Neural crest cell (in vitro differentiated cells): ENCODE measurements around the gene ROBO4. TPM values are rescaled to one million over a fixed set of nuclear protein-coding genes. Genes with fewer than 3 reads are reported as not detected.

ENCODE experiments used
- DNase-seq: peaks from one replicate; pipeline ENCODE4 v3.0.0; 2021; ENCODE audit warnings: low read depth, mixed read lengths, low spot score
- H3K27ac Mint-ChIP-seq: one replicate; pipeline ENCODE4 v1.8.0; 2021; ENCODE audit warnings: mild to moderate bottlenecking, mixed read lengths; ENCODE audit not compliant: unreplicated experiment
- H3K27me3 Mint-ChIP-seq: 2 replicates; pipeline ENCODE4 v1.8.0; 2021; ENCODE audit warnings: low read depth, mild to moderate bottlenecking, mixed read lengths
- H3K36me3 Mint-ChIP-seq: 2 replicates; pipeline ENCODE4 v1.8.0; 2021; ENCODE audit warnings: low read depth, mild to moderate bottlenecking, mixed read lengths
- H3K4me1 Mint-ChIP-seq: 2 replicates; pipeline ENCODE4 v1.8.0; 2021; ENCODE audit warnings: mixed read lengths
- H3K4me3 Mint-ChIP-seq: one replicate; pipeline ENCODE4 v1.8.0; 2021; ENCODE audit warnings: mild to moderate bottlenecking, mixed read lengths
- H3K9me3 Mint-ChIP-seq: 2 replicates; pipeline ENCODE4 v1.8.0; 2021; ENCODE audit warnings: mixed read lengths
- CTCF ChIP-seq: fragments of 200-600 bp; sonication (generic); conservative IDR thresholded peaks from 2 replicates; pipeline ENCODE4 v1.5.0; 2021; ENCODE audit warnings: antibody characterized with exemption, mild to moderate bottlenecking
- total RNA-seq: library from RNA; stranded (reverse); gene quantifications from 2 replicates; pipeline ENCODE4 v1.2.1, GENCODE V29; 2021

Gene ROBO4
- total RNA-seq, 1 donor from 2014 or later: 0.05 TPM

GRCh38 chr11:124839128-124839971 lies 58.3 kb downstream of the ROBO4 start:
- H3K36me3 Mint-ChIP-seq: no peaks in the 10 kb centered on the region
- no peak for DNase-seq
- peak overlapping the region; percentile 78 for H3K4me3 Mint-ChIP-seq
- H3K4me1 Mint-ChIP-seq: peaks cover 33% of the 10 kb centered on the region
- no peaks in the 10 kb centered on the region for H3K9me3 Mint-ChIP-seq
- peak; percentile 24 for TF ChIP-seq CTCF
- H3K27me3 Mint-ChIP-seq: peaks cover 38% of the 10 kb centered on the region
- H3K27ac Mint-ChIP-seq: no peak overlapping the region

GRCh38 chr11:124838805-124839127 lies 58.9 kb downstream of the ROBO4 start:
- Mint-ChIP-seq H3K4me3 (peak overlapping the region; percentile 73), H3K36me3 (no peaks in the 10 kb centered on the region), H3K27ac (no peak overlapping the region), H3K9me3 (no peaks in the 10 kb centered on the region), H3K27me3 (peaks cover 38% of the 10 kb centered on the region), H3K4me1 (peaks cover 33% of the 10 kb centered on the region)
- DNase-seq: no peak
- TF ChIP-seq CTCF: no peak

DNA sequence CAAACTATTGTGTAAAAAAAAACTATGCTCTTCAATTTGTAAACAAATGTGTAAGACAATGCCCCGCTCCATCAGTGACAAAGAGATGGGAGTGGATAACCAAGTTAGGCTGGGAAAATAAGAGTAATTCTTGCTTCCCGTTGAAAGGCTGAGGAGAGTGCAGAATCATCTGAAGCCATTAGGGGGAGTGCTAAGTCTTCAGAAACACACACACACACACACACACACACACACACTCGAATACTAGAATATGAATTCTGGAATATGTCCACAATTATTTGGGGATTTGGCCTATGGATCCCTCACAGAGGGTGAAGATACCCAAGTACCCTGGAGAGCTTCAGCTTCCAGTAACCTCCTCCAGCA lies 60.2 kb downstream of the ROBO4 start:
- Mint-ChIP-seq H3K4me1 (peaks cover 29% of the 10 kb centered on the region), H3K9me3 (no peaks in the 10 kb centered on the region)

DNA sequence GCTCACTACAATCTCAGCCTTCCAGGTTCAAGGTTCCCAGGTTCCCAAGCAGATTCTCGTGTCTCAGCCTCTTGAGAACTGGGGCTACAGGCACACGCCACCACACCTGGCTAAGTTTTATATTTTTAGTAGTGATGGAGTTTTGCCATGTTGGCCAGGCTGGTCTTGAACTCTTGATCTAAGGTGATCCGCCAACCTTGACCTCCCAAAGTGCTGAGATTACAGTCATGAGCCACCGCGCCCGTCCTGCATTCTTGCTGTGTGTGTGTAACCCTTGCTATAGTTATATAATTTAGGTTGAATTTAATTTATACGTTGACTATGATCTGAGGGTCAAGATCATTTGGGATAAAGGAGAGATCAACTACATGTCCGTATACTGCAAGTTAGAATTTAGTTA lies 61.7 kb downstream of the ROBO4 start:
- Mint-ChIP-seq H3K4me3 (peak overlapping the region; percentile 42), H3K9me3 (no peaks in the 10 kb centered on the region), H3K27me3 (peaks cover 43% of the 10 kb centered on the region), H3K4me1 (peaks cover 29% of the 10 kb centered on the region), H3K36me3 (no peaks in the 10 kb centered on the region), H3K27ac (no peak overlapping the region)
- DNase-seq: no peak
- no peak for TF ChIP-seq CTCF

More for the DNA sequence above, 60.2 kb downstream of the ROBO4 start:
- Mint-ChIP-seq H3K27me3 (peaks cover 40% of the 10 kb centered on the region), H3K27ac (no peak overlapping the region), H3K4me3 (peak overlapping the region; percentile 79), H3K36me3 (no peaks in the 10 kb centered on the region)
- TF ChIP-seq CTCF: no peak
- peak; percentile 16 for DNase-seq

DNA sequence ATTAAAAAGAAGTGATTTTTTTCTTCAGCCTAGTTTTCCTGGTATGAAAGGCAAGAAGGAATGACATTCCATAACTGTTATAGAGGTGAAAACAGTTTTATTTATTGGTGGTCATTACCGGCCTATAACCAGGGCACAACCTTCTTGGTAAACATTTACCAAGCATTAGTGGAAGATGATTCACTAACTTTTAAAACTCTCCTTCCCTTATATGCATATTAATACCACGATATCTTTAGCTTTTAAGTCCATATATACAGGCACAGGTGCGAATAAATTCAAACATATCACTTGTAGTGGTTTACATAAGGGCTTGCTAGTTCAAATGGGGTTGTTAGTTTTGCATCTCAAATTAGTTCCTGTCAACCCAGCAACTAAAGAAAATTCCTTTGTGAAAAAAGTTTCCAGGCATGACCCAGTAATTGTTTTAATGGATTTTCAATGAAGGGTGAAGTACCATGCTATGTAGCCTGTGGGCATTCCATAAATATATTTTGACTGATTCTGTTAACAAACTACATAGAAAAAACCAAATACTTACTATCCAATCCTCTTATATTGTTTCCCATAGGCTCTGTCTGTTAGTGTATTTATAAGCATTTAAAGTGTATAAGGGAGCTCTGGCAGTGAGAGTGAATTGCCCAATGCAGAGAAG lies 63.0 kb downstream of the ROBO4 start:
- Mint-ChIP-seq H3K9me3 (no peaks in the 10 kb centered on the region), H3K27me3 (peaks cover 50% of the 10 kb centered on the region), H3K4me1 (peaks cover 23% of the 10 kb centered on the region), H3K4me3 (no peak overlapping the region), H3K27ac (no peak overlapping the region), H3K36me3 (no peaks in the 10 kb centered on the region)
- DNase-seq: no peak
- TF ChIP-seq CTCF: no peak

Other genes starting within 250 kb of the ROBO4 start
- gene SIAE, start 224.1 kb downstream of the ROBO4 start, total RNA-seq: 5.3 and 5.9 TPM in 2 replicates
- 18.2 and 19.1 TPM in 2 replicates for gene SPA17, start 224.0 kb downstream of the ROBO4 start, total RNA-seq
- 30.3 and 30.7 TPM in 2 replicates for gene NRGN, start 157.9 kb downstream of the ROBO4 start, total RNA-seq
- not detected in 2 replicates for gene VSIG2, start 145.6 kb downstream of the ROBO4 start, total RNA-seq
- gene ESAM, start 135.6 kb downstream of the ROBO4 start, total RNA-seq: 0.96 and 1.1 TPM in 2 replicates
- gene MSANTD2, start 97.5 kb downstream of the ROBO4 start, total RNA-seq: 28.7 and 29.0 TPM in 2 replicates
- gene ROBO3, start 32.4 kb downstream of the ROBO4 start, total RNA-seq: 17.8 and 19.7 TPM in 2 replicates
- not detected in 2 replicates for gene HEPN1, start 21.4 kb upstream of the ROBO4 start, total RNA-seq
- 0.11 TPM in 1 of 2 replicates, not detected in the other for gene HEPACAM, start 38.2 kb upstream of the ROBO4 start, total RNA-seq
- gene CCDC15, start 56.3 kb upstream of the ROBO4 start, total RNA-seq: 6.1 and 7.1 TPM in 2 replicates
- 0.98 and 1.2 TPM in 2 replicates for gene SLC37A2, start 165.4 kb upstream of the ROBO4 start, total RNA-seq
- gene TMEM218, start 213.8 kb upstream of the ROBO4 start, total RNA-seq: 30.4 and 34.6 TPM in 2 replicates